ENCODE measurements around the gene ZBTB46.
"Not testable (repeated sequence)": the region's sequence is repeated elsewhere in the genome, so short reads cannot be mapped to it uniquely, and the experiment has no call there.

DNA sequence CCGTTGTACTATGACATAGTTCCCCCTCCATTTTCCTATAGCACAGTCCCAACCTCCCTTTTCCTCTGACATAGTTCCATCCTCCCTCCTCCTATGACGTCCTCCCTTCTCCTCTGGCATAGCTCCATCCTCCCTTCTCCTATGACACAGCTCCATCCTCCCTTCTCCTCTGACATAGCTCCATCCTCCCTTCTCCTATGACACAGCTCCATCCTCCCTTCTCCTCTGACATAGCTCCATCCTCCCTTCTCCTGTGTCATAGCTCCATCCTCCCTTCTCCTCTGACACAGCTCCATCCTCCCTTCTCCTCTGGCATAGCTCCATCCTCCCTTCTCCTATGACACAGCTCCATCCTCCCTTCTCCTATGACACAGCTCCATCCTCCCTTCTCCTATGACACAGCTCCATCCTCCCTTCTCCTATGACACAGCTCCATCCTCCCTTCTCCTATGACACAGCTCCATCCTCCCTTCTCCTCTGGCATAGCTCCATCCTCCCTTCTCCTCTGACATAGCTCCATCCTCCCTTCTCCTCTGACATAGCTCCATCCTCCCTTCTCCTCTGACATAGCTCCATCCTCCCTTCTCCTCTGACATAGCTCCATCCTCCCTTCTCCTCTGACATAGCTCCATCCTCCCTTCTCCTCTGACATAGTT is 108.0 kb downstream of the ZBTB46 start:
- TF ChIP-seq POLR2AphosphoS5 (IDR thresholded peaks at IDR 0.05): not testable (repeated sequence)
- TF ChIP-seq, protein P1, sequence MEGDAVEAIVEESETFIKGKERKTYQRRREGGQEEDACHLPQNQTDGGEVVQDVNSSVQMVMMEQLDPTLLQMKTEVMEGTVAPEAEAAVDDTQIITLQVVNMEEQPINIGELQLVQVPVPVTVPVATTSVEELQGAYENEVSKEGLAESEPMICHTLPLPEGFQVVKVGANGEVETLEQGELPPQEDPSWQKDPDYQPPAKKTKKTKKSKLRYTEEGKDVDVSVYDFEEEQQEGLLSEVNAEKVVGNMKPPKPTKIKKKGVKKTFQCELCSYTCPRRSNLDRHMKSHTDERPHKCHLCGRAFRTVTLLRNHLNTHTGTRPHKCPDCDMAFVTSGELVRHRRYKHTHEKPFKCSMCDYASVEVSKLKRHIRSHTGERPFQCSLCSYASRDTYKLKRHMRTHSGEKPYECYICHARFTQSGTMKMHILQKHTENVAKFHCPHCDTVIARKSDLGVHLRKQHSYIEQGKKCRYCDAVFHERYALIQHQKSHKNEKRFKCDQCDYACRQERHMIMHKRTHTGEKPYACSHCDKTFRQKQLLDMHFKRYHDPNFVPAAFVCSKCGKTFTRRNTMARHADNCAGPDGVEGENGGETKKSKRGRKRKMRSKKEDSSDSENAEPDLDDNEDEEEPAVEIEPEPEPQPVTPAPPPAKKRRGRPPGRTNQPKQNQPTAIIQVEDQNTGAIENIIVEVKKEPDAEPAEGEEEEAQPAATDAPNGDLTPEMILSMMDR (IDR thresholded peaks at IDR 0.05): not testable (repeated sequence)
